Right ventricle myocardium superior (tissue), 1 donor: ENCODE measurements around the gene DYRK1B. TPM values are rescaled to one million over a fixed set of nuclear protein-coding genes. Genes with fewer than 3 reads are reported as not detected.
A peak's percentile ranks its signal among the peaks of the same experiment; 100 is the strongest.
"Not testable (repeated sequence)": the region's sequence is repeated elsewhere in the genome, so short reads cannot be mapped to it uniquely, and the experiment has no call there.

Source experiments
- ATAC-seq: fragments of 200-7000 bp; cut with Tn5 transposase; one replicate; pipeline ENCODE4 v1.9.1; 2020; ENCODE audit warnings: mild to moderate bottlenecking; ENCODE audit not compliant: poor library complexity
- DNase-seq: peaks from one replicate; pipeline ENCODE4 v3.0.0-alpha.2; 2020
- intact Hi-C: fragments of 100-400 bp; cut with DNase I; formaldehyde crosslinking; loops from one replicate; pipeline ENCODE4 v1.11.2; 2022
- long read RNA-seq: library from polyadenylated mRNA; unstranded; transcript quantifications from one replicate; pipeline ENCODE4 v2.0.0, GENCODE V29; 2021
- total RNA-seq: library from RNA; stranded (reverse); fragmentation: NEBNext Ultra II Directional; extraction: Animal tissue kit (Norgen Biotek cat#: 25700); gene quantifications from one replicate; pipeline ENCODE4 v1.2.1, GENCODE V29; 2021
- donor health status: DM: no; HTN: yes; CAD: no; lungs with severe emphysema.

The DYRK1B gene
- 16.8 TPM for total RNA-seq
- long read RNA-seq, transcript DYRK1B-201 (11 exons, 2,535 nt): major isoform, 10 of 29 reads
- long read RNA-seq, partial matches to known transcripts: 8 of 29 reads
- long read RNA-seq, other reads (novel, unspliced or antisense): 3 of 29 reads

DNA sequence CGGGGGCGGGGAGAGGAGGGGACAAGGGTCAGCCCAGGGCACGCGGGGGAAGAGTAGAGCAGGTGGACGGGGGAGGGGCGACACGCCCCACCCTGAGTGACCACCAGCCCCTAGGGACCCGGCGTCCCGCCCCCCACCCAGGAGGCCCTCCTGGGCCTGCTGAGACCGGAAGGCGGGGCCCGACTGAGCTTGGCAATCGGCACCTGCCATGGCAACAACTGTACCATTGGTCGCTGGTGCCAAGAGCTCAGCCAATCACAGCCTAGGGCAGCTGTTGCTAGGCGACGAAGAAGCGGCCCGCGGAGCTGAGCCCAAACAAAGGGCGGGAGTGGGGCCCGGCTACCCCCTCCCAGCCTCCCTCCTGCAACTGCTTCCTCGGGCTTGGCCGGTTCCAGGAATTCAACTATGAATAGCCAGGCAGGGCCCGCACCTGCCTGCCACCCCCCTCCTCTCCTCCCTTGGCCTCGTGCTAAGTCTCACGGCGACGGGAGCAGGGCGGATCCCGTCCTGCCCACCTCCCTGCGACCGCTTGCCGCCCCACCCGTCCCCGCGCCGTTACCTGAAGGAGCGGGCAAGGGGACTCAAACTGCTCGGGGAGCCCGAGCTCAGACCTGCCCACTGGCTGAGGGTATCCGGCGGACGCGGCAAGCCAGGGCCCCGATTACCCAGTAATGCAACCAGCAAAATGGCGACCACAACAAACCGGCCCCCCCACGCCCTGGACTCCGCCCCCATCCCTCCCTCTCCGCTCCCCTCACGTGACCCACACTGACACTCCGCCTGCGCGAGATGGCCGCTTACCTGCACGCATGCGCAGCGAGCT is at the start of gene DYRK1B:
Gene DYRK1B, minus strand, starts transcription at position 699 of the 823 bp plus-strand sequence. CDS start 2,295 bp downstream, outside the sequence.
- intact Hi-C loops: no loop called here
- DNase-seq: peak; percentile 98
- peak; percentile 97 for ATAC-seq

DNA sequence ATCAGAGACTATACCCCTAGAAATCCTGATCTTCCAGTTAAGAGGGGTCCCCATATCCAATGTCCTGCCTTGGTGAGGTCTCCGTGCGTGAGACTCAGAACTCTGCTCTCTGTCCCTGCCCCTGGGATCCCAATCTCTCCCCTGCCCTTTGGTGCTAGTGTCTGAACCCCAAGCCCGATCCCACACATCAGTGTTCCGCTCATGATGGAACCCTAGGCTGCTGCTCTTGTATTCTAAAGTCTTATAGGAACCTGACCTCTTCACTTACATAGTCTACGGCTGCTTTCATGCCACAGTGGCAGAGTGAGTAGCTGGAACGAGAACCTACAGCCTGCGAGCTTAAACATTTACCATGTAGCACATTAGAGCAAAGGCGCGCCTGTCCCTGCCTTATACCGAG is 48.7 kb upstream of the DYRK1B start:
- DNase-seq, ATAC-seq, intact Hi-C loops: not testable (repeated sequence)

- peak; percentile 51 for ATAC-seq
- intact Hi-C loops, DNase-seq: not testable (repeated sequence)
These were observed 47.6 kb upstream of the DYRK1B start for GRCh38 chr19:39881495-39882110.

GRCh38 chr19:39880241-39880640 is 46.3 kb upstream of the DYRK1B start:
- intact Hi-C loops, ATAC-seq, DNase-seq: not testable (repeated sequence)

DNA sequence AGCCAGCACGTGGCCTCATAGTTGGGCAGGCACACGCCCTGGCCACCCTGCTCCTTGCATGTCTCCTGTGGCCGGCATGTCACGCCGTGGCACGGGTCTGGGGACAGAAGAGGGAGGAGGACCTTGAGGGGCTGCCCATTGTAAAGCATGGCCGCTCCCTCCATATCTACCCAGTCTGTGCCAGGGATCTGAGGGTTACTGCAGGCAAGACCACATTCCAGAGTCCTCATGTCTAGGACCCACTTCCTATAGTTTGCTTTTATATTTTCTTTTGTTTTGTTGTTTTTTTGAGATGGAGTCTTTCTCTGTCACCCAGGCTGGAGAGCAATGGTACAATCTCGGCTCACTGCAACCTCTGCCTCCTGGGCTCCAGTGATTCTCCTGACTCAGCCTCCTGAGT is 45.8 kb upstream of the DYRK1B start:
- intact Hi-C loops, DNase-seq, ATAC-seq: not testable (repeated sequence)

- intact Hi-C loops, DNase-seq, ATAC-seq: not testable (repeated sequence)
These were observed 44.9 kb upstream of the DYRK1B start for GRCh38 chr19:39878866-39879265.

DNA sequence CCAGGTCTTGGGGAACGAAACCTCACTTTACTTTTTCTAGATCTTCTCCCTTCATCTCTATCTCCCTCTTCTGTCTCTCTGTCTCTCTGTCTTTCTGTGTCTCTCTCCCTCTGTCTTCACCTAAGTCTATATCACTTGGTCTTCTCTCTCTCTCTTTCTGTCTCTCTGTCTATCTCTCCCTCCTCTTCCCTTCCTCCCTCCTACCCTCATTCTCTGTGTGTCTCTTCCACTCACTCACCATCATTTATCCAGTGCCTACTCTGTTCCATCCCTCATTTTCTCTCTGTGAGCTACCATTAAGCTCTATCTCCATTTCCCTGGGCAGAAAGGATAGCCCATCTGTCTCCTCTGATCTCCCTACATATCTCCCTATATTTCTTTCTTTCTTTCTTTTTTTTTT is 44.4 kb upstream of the DYRK1B start:
- intact Hi-C loops: no loop called here
- ATAC-seq (no peak), DNase-seq (no peak)

DNA sequence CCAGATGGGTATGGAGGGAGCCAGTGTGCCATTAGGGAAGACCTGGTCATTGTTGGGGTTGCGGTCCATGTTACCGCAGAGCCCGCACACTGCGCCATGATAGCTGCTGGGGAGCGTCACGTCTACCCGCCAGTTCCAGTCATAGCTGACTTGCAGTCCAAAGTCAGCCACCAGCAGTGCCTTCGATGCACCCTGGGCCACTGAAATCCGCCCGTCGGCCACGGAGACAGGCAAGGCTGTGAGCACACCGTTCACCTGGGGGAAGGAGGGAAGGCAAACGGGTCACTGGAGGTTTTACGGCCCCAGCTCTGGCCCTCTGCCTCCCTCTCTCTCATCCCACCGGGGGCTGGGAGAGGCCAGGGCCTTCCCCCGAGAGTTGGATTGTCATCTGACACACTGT is 44.0 kb upstream of the DYRK1B start:
- peak; percentile 10 for ATAC-seq
- intact Hi-C loops, DNase-seq: not testable (repeated sequence)

DNA sequence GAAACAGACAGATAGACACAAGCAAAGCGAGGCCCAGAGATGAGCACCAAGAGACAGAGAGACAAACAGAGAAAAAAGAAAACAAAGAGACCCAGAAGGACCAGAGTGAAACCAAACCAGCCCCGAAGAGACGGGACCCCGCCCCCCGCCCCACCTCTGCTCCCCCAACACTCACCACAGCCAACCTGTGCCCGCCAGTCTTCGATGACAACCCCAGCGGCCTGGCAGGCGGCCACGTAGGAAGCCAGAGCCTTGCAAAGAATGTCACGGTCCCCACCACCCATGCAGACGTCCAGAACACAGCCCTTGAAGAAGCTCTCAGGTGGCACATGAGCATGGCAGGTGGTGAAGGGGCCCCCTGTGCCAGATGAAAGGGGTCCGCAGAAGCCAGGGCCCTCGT is 43.5 kb upstream of the DYRK1B start:
- DNase-seq, intact Hi-C loops: not testable (repeated sequence)

DNA sequence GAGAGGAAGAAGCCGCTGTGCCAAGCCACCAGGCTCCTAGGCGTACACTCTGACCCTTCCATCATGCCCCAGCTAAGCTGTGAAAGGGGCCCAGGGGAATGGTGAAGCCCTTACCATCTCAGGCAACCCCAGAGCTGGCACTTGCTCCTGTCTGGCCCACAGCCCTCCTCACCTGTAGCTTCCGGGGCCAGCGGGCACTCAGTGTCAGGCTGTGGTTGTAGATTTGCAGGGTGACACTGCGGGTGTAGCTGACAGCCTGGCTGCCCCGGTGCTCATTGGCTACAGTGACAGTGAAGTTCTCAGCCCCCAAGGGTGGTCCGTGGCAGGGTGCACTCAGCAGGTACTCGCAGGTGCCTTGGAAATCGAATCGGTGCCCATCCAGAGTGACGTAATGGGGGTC is 42.5 kb upstream of the DYRK1B start:
- intact Hi-C loops, DNase-seq, ATAC-seq: not testable (repeated sequence)

More for the DNA sequence above, 43.5 kb upstream of the DYRK1B start:
- not testable (repeated sequence) for ATAC-seq

DNA sequence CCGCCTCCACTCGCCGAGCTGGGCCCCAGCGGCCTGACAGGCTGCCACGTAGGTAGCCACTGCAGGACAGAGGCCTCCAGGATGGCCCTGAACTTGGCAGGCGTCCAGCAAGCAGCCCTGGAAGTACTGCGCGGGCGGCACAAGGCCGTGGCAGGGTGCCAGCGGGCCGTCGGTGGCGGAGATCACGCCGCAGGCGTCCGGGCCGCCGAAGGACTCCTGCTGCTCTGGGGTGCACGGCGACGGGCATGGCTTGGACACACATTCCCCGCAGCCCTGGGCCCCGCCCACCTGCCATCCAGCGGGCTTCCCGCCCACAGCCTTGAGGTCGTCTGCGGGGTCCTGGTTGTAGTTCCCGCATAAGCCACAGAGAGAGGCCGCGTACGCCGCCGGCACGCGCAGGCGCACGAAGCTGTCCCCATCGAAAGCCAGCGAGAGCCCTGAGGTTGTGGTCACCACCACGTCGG is 41.5 kb upstream of the DYRK1B start:
- peak; percentile 10 for ATAC-seq
- DNase-seq, intact Hi-C loops: not testable (repeated sequence)

DNA sequence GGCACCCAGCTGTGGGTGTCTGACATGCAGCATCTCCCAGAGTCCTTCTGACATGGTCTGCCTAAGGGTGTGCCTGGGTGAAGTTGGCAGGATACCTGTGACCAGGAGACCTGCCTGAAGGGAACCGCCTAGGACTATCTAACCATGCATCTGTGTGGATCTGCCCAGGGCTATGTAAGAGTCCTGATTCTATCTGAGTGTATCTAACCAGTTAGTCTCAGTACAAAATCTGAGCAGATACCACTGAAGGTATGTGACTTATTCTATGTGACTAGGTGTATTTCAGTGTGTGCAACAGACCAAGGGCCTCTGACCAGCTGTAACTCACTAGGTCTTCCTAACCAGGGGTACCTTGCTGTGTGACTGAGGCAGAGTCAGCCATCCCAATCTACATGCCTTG is 40.4 kb upstream of the DYRK1B start:
- ATAC-seq: no peak
- intact Hi-C loops: no loop called here
- DNase-seq: no peak

DNA sequence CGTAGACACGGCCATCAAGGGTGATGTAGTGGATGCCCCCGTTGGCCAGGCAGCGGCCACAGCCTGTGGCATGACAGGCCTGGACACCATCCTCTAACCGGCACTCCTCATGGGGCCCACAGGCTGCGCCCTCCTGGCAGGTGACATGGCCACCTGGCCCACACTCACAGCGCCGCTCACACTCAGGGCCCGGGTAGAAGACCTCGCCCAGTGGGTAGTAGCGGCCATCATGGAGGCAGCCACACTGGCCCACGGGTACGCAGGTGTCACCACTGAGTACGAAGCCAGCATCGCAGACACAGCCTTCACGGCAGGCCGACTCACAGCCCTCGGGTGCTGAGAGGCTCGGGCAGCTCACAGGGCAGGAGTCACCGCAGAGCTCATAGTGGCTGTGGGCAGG is 39.4 kb upstream of the DYRK1B start:
- intact Hi-C loops: no loop called here
- DNase-seq (no peak), ATAC-seq (no peak)

DNA sequence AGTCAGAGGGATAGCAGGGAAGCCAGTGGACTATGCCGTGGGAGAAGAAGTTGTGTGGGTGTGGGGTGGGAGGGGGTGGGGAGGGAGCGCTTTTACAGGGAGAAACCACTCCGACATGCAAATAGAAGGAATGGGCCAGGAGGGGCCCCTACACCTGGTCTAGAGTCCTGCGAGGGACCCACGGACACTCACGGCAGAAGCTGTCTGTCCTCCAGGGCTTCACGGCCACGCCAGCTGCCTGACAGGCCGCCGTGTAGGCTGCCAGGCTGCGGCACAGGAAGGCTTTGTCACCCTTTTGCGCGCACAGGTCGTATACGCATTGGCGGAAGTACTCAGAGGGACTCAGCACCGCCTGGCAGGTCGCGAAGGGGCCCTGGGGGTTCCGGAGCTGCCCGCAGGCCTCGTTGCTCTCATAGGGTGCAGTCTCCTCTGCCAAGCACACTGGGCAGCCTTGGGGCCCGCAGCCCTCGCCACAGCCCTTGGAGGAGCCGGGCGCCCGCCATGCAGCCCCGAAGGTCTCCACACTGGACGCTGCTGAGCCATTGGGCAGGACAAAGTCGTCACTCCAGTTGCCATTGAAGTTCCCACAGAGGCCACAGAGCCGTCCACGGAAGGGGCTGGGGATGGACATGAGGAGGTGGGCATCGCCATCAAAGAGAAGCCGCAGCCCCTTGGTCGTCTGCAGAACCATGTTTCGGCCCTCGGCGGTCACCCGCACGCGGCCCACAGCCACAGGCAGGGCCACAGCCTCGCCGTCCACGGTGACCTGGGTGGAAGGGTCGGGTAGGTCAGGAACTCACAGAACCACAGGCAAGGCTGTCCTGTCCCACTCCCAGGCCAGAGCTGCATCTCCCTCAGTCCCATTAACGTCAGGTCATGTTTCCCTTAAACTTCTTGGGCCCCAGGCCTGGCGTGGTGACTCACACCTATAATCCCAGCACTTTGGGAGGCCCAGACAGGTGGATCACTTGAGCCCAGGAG is 38.2 kb upstream of the DYRK1B start:
- DNase-seq (no peak), ATAC-seq (no peak)
- intact Hi-C loops: no loop called here

- no peak for ATAC-seq
- intact Hi-C loops: no loop called here
- no peak for DNase-seq
These were observed 37.4 kb upstream of the DYRK1B start for GRCh38 chr19:39871362-39871761.

GRCh38 chr19:39870171-39870971 is 36.4 kb upstream of the DYRK1B start:
- DNase-seq: no peak
- no peak for ATAC-seq
- intact Hi-C loops: no loop called here

DNA sequence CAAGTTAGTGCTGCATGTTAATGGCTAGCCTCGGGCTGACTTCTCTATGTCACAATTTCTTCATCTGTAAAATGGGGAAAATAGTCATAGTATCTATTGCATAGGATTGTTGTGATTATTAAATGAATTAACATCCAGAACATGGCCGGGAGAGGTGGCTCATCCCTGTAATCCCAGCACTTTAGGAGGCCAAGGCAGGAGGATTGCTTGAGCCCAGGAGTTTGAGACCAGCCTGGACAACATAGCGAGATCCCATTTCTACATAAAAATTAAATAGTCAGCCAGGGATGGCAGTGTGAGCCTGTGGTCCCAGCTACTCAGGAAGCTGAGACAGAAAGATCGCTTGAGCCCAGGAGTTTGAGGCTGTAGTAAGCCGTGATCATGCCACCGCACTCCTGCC is 34.0 kb upstream of the DYRK1B start:
- DNase-seq (no peak), ATAC-seq (no peak)
- intact Hi-C loops: no loop called here

- no peak for DNase-seq
- no peak for ATAC-seq
- intact Hi-C loops: no loop called here
These were observed 33.2 kb upstream of the DYRK1B start for GRCh38 chr19:39867133-39867532.
